ENCODE data around the gene METTL13. TPM values are rescaled to one million over a fixed set of nuclear protein-coding genes. Genes with fewer than 3 reads are reported as not detected.
"Not testable (repeated sequence)": the region's sequence is repeated elsewhere in the genome, so short reads cannot be mapped to it uniquely, and the experiment has no call there.

Gene METTL13
- total and polyA plus RNA-seq, 9 of the 15 experiments (the other 6 are each of a cell fraction or from before 2014, with no cell fraction given), result 18.9 to 78.9 (median 54.9) TPM

- no peaks in the 10 kb centered on the region for H3K79me2 ChIP-seq (ENCODE audit: control insufficient read depth, insufficient read depth, low read length)
- no peak for ATAC-seq
- intact Hi-C loops (cut with micrococcal nuclease) (no loop called here), in situ Hi-C loops (cut with MboI) (no loop called here)
- TF ChIP-seq NFYB (IDR thresholded peaks at IDR 0.05; ENCODE audit: extremely low read depth, insufficient read length) (no peak), ELF2 (CRISPR knock-in tag; IDR thresholded peaks at IDR 0.05) (0 out of 2 replicates have a peak, but pooled peaks have one; percentile 17), GTF2F1 (IDR thresholded peaks at IDR 0.05; ENCODE audit: low read depth, low read length) (no peak)
- H2AFZ ChIP-seq (ENCODE audit: low read depth, low read length), result no peak overlapping the region
- DNase-seq (ENCODE audit: extremely low read depth in 1 of 4, low spot score in 3 of 4), result no peak
- H3K27ac ChIP-seq (ENCODE audit: extremely low read depth, low read depth, low read length), result no peak overlapping the region
- no peak overlapping the region for H3K9ac ChIP-seq (ENCODE audit: insufficient read depth in 1 of 2, low read depth in 2 of 2, low read length in 2 of 2)
- H3K9me1 ChIP-seq (ENCODE audit: control insufficient read depth, insufficient read depth, low read length), result no peaks in the 10 kb centered on the region
- whole genome bisulfite sequencing (ENCODE audit: insufficient coverage, low coverage, missing lambda C conversion rate), result 62% methylated on average over 4 of the region's 4 CpGs
- H3K9me3 ChIP-seq (replicated peaks; ENCODE audit: control insufficient read depth, insufficient read depth, low read depth, low read length), result no peaks in the 10 kb centered on the region
- BruUV-seq (replicated peaks), result no TSS peak
- ChIA-PET CTCF (ENCODE audit: low intra/inter-chr PET ratio) (interaction anchor here (1.2 kb wide), 1 partner anchor 188 kb away, joined by 3 read pairs; no protein-coding TSS in a partner anchor), POLR2A (interaction anchor here (0.6 to 3.2 kb wide), 4 partner anchors 10 to 734 kb away, joined by 3 to 11 read pairs (median 4); partner anchors contain the start of genes METTL13 and SUCO)
- no peak overlapping the region for H3K4me3 ChIP-seq
- H3K4me2 ChIP-seq (ENCODE audit: insufficient read depth, low read length), result no peak overlapping the region
- no peaks in the 10 kb centered on the region for H4K20me1 ChIP-seq (replicated peaks; ENCODE audit: control insufficient read depth, insufficient read depth, low read length)
- no peaks in the 10 kb centered on the region for H3K27me3 ChIP-seq (ENCODE audit: control insufficient read depth in 2 of 2, insufficient read depth in 2 of 2, low read length in 2 of 2)
- FAIRE-seq, result no peak
- peaks cover 0 to 3% of the 10 kb centered on the region in 2 experiments; a peak in 1 of 5 replicates for H3K4me1 ChIP-seq (replicated peaks in 1 of 2; ENCODE audit: control insufficient read depth in 2 of 2, insufficient read depth in 2 of 2, low read length in 2 of 2)
- H3K36me3 ChIP-seq (ENCODE audit: control insufficient read depth, insufficient read depth, low read length), result peaks cover 39% of the 10 kb centered on the region
These were observed 17.7 kb downstream of the METTL13 start for GRCh38 chr1:171799166-171799565.

DNA sequence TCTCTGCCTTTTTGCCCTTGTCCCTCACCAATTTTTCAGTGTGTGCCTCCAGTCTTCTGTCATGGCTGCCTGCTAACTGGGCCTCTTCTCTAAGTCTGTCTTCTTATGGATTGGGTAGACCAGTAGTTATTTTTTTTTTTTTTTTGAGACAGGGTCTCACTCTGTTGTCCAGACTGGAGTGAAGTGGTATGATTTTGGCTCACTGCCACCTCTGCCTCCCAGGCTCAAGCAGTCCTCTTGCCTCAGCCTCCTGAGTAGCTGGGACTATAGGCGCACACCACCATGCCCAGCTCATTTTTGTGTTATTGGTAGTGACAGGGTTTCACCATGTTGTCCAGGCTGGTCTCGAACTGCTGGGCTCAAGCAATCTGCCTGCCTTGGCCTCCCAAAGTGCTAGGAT lies 18.2 kb downstream of the METTL13 start:
- 100% methylated on average over 2 of the region's 2 CpGs for WGBS (ENCODE audit: insufficient coverage, low coverage, missing lambda C conversion rate)
- H3K4me2 ChIP-seq (ENCODE audit: insufficient read depth, low read length); H2AFZ ChIP-seq (ENCODE audit: low read depth, low read length); H3K9me1 ChIP-seq (ENCODE audit: control insufficient read depth, insufficient read depth, low read length); H3K4me1 ChIP-seq (replicated peaks in 1 of 2; ENCODE audit: control insufficient read depth in 2 of 2, insufficient read depth in 2 of 2, low read length in 2 of 2); BruUV-seq (replicated peaks); H3K9ac ChIP-seq (ENCODE audit: insufficient read depth in 1 of 2, low read depth in 2 of 2, low read length in 2 of 2); H3K9me3 ChIP-seq (replicated peaks; ENCODE audit: control insufficient read depth, insufficient read depth, low read depth, low read length); H3K27ac ChIP-seq (ENCODE audit: extremely low read depth, low read depth, low read length); H3K79me2 ChIP-seq (ENCODE audit: control insufficient read depth, insufficient read depth, low read length); H3K27me3 ChIP-seq (ENCODE audit: control insufficient read depth in 2 of 2, insufficient read depth in 2 of 2, low read length in 2 of 2); ATAC-seq; H4K20me1 ChIP-seq (replicated peaks; ENCODE audit: control insufficient read depth, insufficient read depth, low read length); H3K4me3 ChIP-seq; FAIRE-seq; DNase-seq (ENCODE audit: extremely low read depth in 1 of 4, low spot score in 3 of 4): not testable (repeated sequence)
- POLR2A ChIA-PET, result interaction anchor here (1.1 to 3.2 kb wide), 6 partner anchors 9 to 56 kb away, joined by 3 to 11 read pairs (median 6); partner anchors contain the start of gene METTL13
- peaks cover 34% of the 10 kb centered on the region for H3K36me3 ChIP-seq (ENCODE audit: control insufficient read depth, insufficient read depth, low read length)
- CTCF ChIA-PET (ENCODE audit: low intra/inter-chr PET ratio), result interaction anchor here (1.2 kb wide), 1 partner anchor 188 kb away, joined by 3 read pairs; no protein-coding TSS in a partner anchor
- in situ Hi-C loops (cut with MboI), result loop anchor here (5.0 to 10.0 kb wide), 2 partner anchors 183 to 595 kb away; no protein-coding TSS in a partner anchor
- TF ChIP-seq ZNF121 (CRISPR knock-in tag; conservative IDR thresholded peaks at IDR 0.05) (peak; percentile 55), NFIC (IDR thresholded peaks at IDR 0.05) (peak; percentile 60)
- intact Hi-C loops (cut with micrococcal nuclease), result loop anchor here (5.0 kb wide), 1 partner anchor 598 kb away; no protein-coding TSS in a partner anchor
